HG02973 (cell line): ENCODE measurements around the gene MCF2L.

Experiments used
- ATAC-seq: cut with Tn5 transposase; IDR thresholded peaks from one replicate; pipeline ENCODE4 v1.9.1; 2021; ENCODE audit warnings: moderate library complexity; ENCODE audit not compliant: unreplicated experiment

The MCF2L gene

GRCh38 chr13:113139577-113139976 is 170.6 kb downstream of the MCF2L start:
- no peak for ATAC-seq

- ATAC-seq, result no peak
These were observed 171.9 kb downstream of the MCF2L start for GRCh38 chr13:113140677-113141600.

GRCh38 chr13:113141601-113141970 is 172.6 kb downstream of the MCF2L start:
- ATAC-seq, result no peak

GRCh38 chr13:113142876-113143275 is 173.9 kb downstream of the MCF2L start:
- ATAC-seq, result no peak

- no peak for ATAC-seq
These were observed 174.6 kb downstream of the MCF2L start for GRCh38 chr13:113143466-113144254.

- ATAC-seq, result no peak
These were observed 175.2 kb downstream of the MCF2L start for GRCh38 chr13:113144255-113144629.

GRCh38 chr13:113145496-113145895 is 176.5 kb downstream of the MCF2L start:
- ATAC-seq, result no peak

GRCh38 chr13:113145911-113146598 is 177.0 kb downstream of the MCF2L start:
- no peak for ATAC-seq

GRCh38 chr13:113146750-113147149 is 177.7 kb downstream of the MCF2L start:
- ATAC-seq, result no peak

GRCh38 chr13:113147206-113147605 is 178.2 kb downstream of the MCF2L start:
- ATAC-seq, result no peak

GRCh38 chr13:113148407-113148806 is 179.4 kb downstream of the MCF2L start:
- no peak for ATAC-seq

- ATAC-seq, result no peak
These were observed 180.0 kb downstream of the MCF2L start for GRCh38 chr13:113148940-113149503.
